ENCODE results near the gene CD2AP. TPM values are rescaled to one million over a fixed set of nuclear protein-coding genes. Genes with fewer than 3 reads are reported as not detected.

CD2AP gene
- total RNA-seq, 2 experiments from 2014 or later, result 28.3 to 29.2 TPM

- DNase-seq (no peak), ATAC-seq (no peak)
- H3K36me3 Mint-ChIP-seq (ENCODE audit: low read depth), result no peaks in the 10 kb centered on the region
- TF ChIP-seq, protein P1, sequence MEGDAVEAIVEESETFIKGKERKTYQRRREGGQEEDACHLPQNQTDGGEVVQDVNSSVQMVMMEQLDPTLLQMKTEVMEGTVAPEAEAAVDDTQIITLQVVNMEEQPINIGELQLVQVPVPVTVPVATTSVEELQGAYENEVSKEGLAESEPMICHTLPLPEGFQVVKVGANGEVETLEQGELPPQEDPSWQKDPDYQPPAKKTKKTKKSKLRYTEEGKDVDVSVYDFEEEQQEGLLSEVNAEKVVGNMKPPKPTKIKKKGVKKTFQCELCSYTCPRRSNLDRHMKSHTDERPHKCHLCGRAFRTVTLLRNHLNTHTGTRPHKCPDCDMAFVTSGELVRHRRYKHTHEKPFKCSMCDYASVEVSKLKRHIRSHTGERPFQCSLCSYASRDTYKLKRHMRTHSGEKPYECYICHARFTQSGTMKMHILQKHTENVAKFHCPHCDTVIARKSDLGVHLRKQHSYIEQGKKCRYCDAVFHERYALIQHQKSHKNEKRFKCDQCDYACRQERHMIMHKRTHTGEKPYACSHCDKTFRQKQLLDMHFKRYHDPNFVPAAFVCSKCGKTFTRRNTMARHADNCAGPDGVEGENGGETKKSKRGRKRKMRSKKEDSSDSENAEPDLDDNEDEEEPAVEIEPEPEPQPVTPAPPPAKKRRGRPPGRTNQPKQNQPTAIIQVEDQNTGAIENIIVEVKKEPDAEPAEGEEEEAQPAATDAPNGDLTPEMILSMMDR (IDR thresholded peaks at IDR 0.05), result no peak
- POLR2A ChIA-PET, result interaction anchor here (0.6 to 1.1 kb wide), 2 partner anchors 11 to 1309 kb away, joined by 3 read pairs; no protein-coding TSS in a partner anchor
- no peaks in the 10 kb centered on the region for H3K4me1 Mint-ChIP-seq (ENCODE audit: low read depth)
- intact Hi-C loops (cut with micrococcal nuclease), result no loop called here
- no peak overlapping the region for H3K27ac Mint-ChIP-seq
- no peaks in the 10 kb centered on the region for H3K9me3 Mint-ChIP-seq
- H3K27me3 Mint-ChIP-seq, result peaks cover 16% of the 10 kb centered on the region
- H3K4me3 Mint-ChIP-seq, result no peak overlapping the region
- CTCF ChIA-PET, result interaction anchor here (0.8 to 1.5 kb wide), 3 partner anchors 41 to 115 kb away, joined by 3 to 4 read pairs (median 3); no protein-coding TSS in a partner anchor
These were observed 195.2 kb downstream of the CD2AP start for GRCh38 chr6:47672816-47673215.

DNA sequence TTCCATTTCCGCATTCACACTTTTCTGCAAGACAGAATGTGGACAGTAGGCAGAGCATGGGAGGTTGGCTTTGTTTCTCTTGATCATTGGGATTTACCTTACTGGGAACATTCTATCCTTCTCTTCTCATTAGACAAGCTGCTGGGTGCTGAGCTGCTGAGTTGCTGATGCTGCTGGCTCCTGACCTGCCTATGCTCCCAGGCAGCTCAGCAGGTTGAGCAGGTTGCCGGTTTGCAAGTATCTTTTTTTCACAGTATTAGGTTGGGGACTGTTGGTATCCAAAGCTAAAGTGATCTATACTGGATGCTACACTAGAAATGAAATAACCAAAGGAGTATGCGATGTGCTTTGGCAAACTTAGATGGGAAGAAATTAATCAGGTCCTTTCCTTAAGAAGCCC, 197.1 kb downstream of the CD2AP start:
- Mint-ChIP-seq H3K36me3 (ENCODE audit: low read depth) (no peaks in the 10 kb centered on the region), H3K27ac (no peak overlapping the region), H3K4me3 (no peak overlapping the region), H3K4me1 (ENCODE audit: low read depth) (no peaks in the 10 kb centered on the region), H3K9me3 (no peaks in the 10 kb centered on the region), H3K27me3 (peaks cover 10% of the 10 kb centered on the region)
- DNase-seq, result no peak
- TF ChIP-seq, protein P1 (IDR thresholded peaks at IDR 0.05), result no peak
- ChIA-PET POLR2A (no interaction called here), CTCF (interaction anchor here (1.0 kb wide), 1 partner anchor 60 kb away, joined by 3 read pairs; no protein-coding TSS in a partner anchor)
- intact Hi-C loops (cut with micrococcal nuclease), result no loop called here
- no peak for ATAC-seq

Other genes with a start within 250 kb of the CD2AP start
- 1 to 10 TPM; 2.3 to 2.5 TPM for gene TNFRSF21, start 167.9 kb upstream of the CD2AP start, total RNA-seq
- not detected for gene ADGRF4, start 220.8 kb downstream of the CD2AP start, total RNA-seq